HG03039 (cell line): Measurements from ENCODE around the gene SOHLH2.

Source experiments
- ATAC-seq: cut with Tn5 transposase; IDR thresholded peaks from one replicate; pipeline ENCODE4 v1.9.1; 2021; ENCODE audit warnings: mild to moderate bottlenecking, moderate library complexity; ENCODE audit not compliant: unreplicated experiment

The SOHLH2 gene

GRCh38 chr13:36190771-36191170 is 23.6 kb downstream of the SOHLH2 start:
- no peak for ATAC-seq

GRCh38 chr13:36188441-36188840 is 25.9 kb downstream of the SOHLH2 start:
- no peak for ATAC-seq

- ATAC-seq, result no peak
Measured at GRCh38 chr13:36183901-36184300, 30.5 kb downstream of the SOHLH2 start.

GRCh38 chr13:36175621-36176020 is 38.7 kb downstream of the SOHLH2 start:
- no peak for ATAC-seq

- no peak for ATAC-seq
Measured at GRCh38 chr13:36174923-36175322, 39.4 kb downstream of the SOHLH2 start.

GRCh38 chr13:36173571-36174322 is 40.6 kb downstream of the SOHLH2 start:
- no peak for ATAC-seq

- no peak for ATAC-seq
Measured at GRCh38 chr13:36166046-36166445, 48.3 kb downstream of the SOHLH2 start.

- ATAC-seq, result no peak
Measured at GRCh38 chr13:36163809-36164308, 50.5 kb downstream of the SOHLH2 start.

GRCh38 chr13:36163286-36163685 is 51.1 kb downstream of the SOHLH2 start:
- ATAC-seq, result no peak

GRCh38 chr13:36160297-36160696 is 54.1 kb downstream of the SOHLH2 start:
- ATAC-seq, result no peak

- ATAC-seq, result no peak
Measured at GRCh38 chr13:36158611-36159010, 55.7 kb downstream of the SOHLH2 start.

GRCh38 chr13:36157480-36157879 is 56.9 kb downstream of the SOHLH2 start:
- no peak for ATAC-seq

- no peak for ATAC-seq
Measured at GRCh38 chr13:36154567-36155291, 59.6 kb downstream of the SOHLH2 start.

- no peak for ATAC-seq
Measured at GRCh38 chr13:36151591-36151990, 62.8 kb downstream of the SOHLH2 start.

- ATAC-seq, result no peak
Measured at GRCh38 chr13:36148446-36148845, 65.9 kb downstream of the SOHLH2 start.

GRCh38 chr13:36147330-36147729 is 67.0 kb downstream of the SOHLH2 start:
- no peak for ATAC-seq

- ATAC-seq, result no peak
Measured at GRCh38 chr13:36146511-36147269, 67.7 kb downstream of the SOHLH2 start.

GRCh38 chr13:36143738-36144137 is 70.6 kb downstream of the SOHLH2 start:
- no peak for ATAC-seq

GRCh38 chr13:36142735-36143134 is 71.6 kb downstream of the SOHLH2 start:
- no peak for ATAC-seq

- ATAC-seq, result no peak
Measured at GRCh38 chr13:36135876-36136275, 78.5 kb downstream of the SOHLH2 start.

- ATAC-seq, result no peak
Measured at GRCh38 chr13:36134632-36135031, 79.7 kb downstream of the SOHLH2 start.
